Measurements from ENCODE around the gene RAB19.

GRCh38 chr7:140391634-140392033 lies 12.2 kb upstream of the RAB19 start:
- TF ChIP-seq CTCF (IDR thresholded peaks at IDR 0.05) = no peak
- TF ChIP-seq SMAD3 (CRISPR knock-in tag; IDR thresholded peaks at IDR 0.05; ENCODE audit: borderline replicate concordance) = no peak
- TF ChIP-seq FOXP4 (CRISPR knock-in tag; IDR thresholded peaks at IDR 0.05) = no peak
- TF ChIP-seq NFYB (CRISPR knock-in tag; conservative IDR thresholded peaks at IDR 0.05; ENCODE audit: low read depth) = no peak
- TF ChIP-seq FOXP1 (CRISPR knock-in tag; IDR thresholded peaks at IDR 0.05; ENCODE audit: borderline replicate concordance) = no peak
- no peak for TF ChIP-seq NR3C1 (CRISPR knock-in tag; conservative IDR thresholded peaks at IDR 0.05; ENCODE audit: low read depth)
- TF ChIP-seq MYBL2 (CRISPR knock-in tag; IDR thresholded peaks at IDR 0.05) = no peak
- no peak for TF ChIP-seq ZNF671 (CRISPR knock-in tag; IDR thresholded peaks at IDR 0.05)
- TF ChIP-seq MAX (CRISPR knock-in tag; IDR thresholded peaks at IDR 0.05) = no peak
